GM19238 (cell line): ENCODE measurements around the gene CCDC127.

Experiments
- DNase-seq: peaks from one replicate; pipeline ENCODE4 v3.0.0; 2011; ENCODE audit warnings: low spot score; ENCODE audit not compliant: insufficient read length

The CCDC127 gene

DNA sequence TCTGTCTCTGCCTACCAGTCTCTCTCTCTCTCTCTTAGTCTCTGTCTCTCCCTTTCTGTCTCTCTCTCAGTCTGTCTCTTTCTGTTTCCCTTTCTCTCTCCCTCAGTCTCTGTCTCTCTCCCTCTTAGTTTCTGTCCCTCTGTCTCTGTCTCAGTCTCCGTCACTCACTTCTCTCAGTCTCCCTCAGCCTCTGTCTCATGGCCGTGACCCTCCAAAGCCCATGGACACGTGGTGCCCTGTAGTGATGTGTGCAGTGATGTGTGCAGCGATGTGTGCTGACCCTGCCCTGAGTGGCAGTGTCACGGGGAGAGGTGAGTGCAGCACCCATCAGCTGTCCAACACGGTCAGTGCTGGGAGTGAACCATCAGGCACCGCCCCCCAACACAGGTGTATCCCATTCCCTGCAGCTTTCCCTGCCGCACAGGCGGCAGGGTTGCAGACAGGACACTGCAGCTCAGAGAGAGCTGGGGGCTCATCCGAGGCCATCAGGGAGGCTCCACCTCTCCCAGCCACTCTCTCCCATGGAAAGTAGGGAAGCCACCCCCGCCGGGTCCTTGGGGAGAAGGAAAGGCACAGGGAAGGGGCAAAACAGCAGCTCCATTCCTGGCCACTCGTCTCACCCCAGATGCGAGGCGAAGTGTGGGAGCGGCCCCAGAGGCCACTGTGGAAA, 27.5 kb downstream of the CCDC127 start:
- DNase-seq = no peak

GRCh38 chr5:189976-190365, 28.0 kb downstream of the CCDC127 start:
- no peak for DNase-seq

GRCh38 chr5:189486-189885, 28.5 kb downstream of the CCDC127 start:
- DNase-seq = no peak

DNA sequence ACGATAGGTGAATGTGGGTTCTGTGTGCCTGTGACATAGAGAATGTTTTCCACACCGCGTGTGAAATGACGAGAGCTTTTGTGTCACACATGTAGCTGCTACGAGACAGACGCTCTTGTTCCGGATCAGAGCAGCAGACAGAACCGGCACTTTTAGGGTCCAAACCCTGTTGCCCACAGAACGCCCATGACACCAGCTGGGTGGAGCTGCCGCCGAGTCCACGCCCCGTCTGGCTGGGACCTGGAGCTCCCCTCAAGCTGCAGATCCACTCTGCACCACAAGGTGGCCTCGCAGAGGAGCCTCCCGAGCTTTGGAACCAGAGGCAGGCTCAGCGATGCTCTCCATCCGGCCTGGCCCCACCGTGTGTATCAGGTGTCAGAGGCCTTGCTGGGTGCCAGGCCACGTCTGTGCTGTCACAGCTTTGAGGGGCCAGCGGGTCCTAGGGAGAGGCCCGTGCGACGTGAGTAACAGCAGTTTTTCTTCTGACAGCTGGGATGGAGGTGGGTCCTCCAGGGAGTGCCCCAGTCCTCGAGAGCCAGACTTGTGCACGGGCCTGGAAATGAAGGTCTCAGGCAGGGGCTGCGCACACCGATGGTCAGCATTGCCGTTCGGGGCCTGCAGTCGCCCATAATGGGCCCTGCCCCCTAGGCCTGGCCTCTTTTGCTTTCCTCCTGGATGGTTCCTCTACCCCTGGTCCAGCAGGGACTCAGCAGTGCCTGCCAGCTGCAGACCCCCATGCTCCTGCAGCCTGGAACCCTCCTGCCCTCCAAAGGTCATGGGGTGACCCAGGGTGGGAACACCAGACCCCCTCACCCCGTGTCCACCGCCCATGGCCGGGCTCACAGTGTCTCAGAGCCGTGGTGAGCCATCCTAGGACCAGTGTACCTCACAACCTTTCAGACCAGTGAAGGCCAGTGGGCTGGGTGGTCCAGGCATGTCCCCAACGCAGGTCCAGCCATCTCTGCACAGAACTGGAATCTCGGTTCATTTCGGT, 29.2 kb downstream of the CCDC127 start:
- peak; percentile 97 for DNase-seq

DNA sequence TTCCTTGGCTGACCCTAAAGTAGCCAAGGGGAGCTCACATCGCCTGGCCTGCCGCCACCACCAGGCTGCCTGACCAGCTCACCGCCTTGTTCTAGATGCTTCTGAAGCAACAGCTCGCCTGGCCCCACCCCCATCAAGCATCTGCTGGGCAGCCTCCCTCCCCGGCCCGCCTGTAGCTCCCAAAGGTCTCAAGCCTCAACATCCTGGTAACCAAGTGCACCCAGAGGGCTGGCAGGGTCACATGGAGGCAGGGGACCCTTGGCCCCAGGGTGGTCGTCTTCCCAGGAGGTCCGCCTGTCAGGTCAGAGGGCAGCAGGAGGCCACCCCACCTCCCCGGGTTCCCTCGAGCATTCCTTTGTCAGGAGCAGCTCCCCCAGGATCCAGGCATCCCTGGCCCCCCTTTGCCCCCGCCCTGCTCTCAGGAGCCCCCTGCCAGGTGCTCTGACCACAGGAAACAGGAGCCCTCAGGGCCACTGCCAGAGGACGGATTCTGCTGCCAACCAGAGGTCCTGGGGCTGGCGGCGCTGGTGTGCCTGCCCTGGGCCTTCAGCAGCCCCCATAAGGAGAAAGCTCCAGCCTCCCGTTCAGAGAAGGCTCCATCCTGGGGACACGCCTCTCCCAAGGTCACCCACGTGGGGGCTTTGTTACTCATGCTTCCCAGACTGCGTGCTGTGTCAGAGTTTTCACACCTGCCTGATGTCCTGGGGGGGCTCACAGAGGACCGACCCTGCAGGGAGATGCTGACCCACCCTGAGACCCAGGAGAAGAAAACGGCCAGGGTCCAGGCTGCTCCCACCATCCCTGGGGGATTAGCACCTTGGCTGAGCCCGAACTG, 30.1 kb downstream of the CCDC127 start:
- DNase-seq = no peak

- DNase-seq = no peak
Observed at GRCh38 chr5:187042-187431, 30.9 kb downstream of the CCDC127 start.

DNA sequence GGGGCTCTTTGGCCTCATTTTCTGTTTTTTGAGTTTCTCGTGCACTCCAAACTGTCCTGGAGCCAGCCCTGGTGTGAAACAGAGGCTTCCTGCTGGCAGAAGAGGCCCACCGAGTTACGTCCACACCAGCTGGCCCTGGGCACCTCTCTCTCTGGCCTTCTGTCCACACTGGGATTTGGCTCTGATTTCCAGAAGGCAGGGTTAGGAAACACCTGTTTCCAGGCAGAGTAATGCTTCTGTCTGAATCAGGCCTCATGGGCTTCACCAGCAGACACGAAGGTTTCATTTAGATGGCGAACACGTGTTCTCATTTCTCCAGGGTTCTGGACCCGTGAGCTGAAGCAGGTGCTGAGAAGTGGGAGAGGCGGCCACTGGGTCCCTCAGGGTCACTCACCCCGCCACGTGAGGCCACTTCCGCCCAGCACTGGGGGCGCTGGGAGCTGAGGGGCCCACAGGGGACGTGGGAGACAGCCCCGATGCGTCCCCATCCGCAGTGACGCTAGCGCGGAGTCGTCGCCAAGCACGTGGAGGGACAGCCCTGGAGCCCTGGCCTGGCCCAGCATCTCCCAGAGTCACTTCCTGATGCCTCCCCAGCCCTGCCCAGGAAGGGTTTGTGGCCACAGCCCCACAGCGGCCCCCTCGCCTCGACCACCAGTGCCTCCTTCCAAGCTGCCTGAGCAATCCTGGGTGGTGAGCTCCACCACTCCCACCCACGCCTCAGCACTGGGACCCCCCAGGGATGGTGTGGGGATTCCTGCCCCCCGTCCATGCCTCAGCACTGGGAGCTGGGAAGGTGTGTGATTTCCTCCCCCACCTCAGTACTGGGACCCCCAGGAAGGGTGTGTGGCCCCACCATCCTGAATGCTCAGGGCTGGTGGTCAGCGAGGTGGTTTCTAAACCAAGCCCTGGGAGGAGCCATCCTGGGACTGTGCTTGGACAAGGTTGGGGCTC, 31.6 kb downstream of the CCDC127 start:
- DNase-seq = no peak

GRCh38 chr5:185095-186070, 32.6 kb downstream of the CCDC127 start:
- DNase-seq = no peak

DNA sequence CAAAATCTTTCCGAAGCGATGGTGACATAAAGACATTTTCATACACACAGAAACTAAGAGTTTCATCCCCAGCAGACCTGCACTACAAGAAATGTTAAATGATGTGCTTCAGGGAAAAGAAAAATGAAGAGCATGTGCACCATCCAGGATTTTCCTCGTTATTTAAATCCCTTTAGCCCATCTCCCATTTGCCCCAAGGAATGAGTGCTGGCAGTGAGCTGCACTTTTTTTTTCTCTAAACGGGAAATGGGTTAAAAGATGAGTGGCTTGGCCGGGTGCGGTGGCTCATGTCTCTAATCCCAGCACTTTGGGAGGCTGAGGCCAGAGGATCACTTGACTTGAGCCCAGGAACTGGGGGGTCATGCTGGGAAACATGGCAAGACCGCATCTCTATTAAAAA, 33.5 kb downstream of the CCDC127 start:
- no peak for DNase-seq

DNA sequence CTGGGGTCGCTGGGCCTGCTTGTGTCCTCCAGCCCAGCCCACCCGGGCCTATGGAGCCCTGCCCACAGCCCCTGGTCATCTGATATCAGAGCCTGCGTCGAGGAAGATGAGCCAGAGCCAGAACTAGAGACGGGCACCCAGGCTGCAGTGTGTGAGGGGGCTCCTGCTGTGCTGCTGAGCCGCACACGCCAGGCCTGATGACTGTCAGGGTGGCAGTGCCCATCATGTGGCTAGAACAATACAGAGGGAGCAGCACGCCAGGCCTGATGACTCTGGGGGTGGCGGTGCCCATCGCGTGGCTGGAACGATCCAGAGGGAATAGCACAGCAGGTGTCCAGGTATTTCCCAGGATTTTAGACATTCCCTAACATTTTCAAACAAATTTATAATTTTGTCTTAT, 35.8 kb downstream of the CCDC127 start:
- no peak for DNase-seq

DNA sequence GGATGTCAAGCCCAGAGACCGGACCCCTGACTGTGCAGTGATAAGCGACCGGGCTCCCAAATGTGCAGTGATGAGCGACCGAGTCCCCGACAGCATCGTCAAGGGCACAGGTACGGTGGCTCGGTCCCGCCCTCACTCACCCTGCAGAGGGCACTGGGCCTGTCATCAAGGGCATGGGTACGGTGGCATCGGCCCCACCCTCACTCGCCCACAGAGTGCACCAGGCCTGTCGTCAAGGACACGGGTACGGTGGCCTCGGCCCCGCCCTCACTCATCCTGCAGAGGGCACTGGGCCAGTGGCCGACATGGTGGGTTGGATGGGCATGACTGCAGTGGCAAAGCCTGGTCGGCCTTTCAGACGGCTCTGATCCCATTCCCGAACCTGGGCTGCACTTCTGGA, 36.4 kb downstream of the CCDC127 start:
- no peak for DNase-seq

GRCh38 chr5:181160-181559, 36.8 kb downstream of the CCDC127 start:
- no peak for DNase-seq

GRCh38 chr5:180286-180918, 37.6 kb downstream of the CCDC127 start:
- DNase-seq = no peak

GRCh38 chr5:179401-179800, 38.6 kb downstream of the CCDC127 start:
- DNase-seq = no peak

GRCh38 chr5:178110-178509, 39.8 kb downstream of the CCDC127 start:
- no peak for DNase-seq

DNA sequence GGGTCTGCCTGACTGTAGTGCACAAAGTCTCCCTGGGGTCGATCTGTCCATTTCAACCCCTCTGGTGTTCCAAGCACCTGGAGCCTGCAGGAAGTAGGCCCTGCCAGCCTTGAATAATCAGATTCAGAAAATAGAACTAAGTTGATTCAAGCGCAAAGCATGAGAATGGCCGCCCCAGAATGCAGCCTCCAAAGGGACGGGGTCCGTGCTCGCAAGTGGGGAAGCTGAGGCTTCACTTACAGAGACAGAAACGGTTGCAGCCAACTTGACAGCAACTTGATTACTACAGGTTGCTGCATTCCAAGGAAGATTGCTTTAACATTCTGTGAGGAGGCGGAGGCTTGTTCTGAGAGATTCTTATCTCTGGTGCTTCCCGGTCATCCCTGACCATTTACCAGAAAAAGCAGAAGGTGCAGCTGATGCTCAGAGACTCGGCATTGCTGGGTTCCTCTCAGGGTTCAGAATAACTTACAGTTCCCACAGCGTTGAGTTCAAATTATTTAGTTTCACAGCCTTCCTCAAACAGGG, 41.6 kb downstream of the CCDC127 start:
- no peak for DNase-seq

GRCh38 chr5:174876-175465, 43.0 kb downstream of the CCDC127 start:
- DNase-seq = no peak

- DNase-seq = no peak
Observed at GRCh38 chr5:174291-174600, 43.7 kb downstream of the CCDC127 start.
